GM12891 (cell line): ENCODE data around the gene BACH2.

Experiments
- DNase-seq: peaks from one replicate; pipeline ENCODE4 v3.0.0; 2011; ENCODE audit warnings: low spot score; ENCODE audit not compliant: insufficient read length
- FAIRE-seq: peaks from 2 replicates; lab custom pipeline; 2011; peaks lifted over from hg19 to GRCh38; lab: Jason Lieb, UNC
- PAX5 ChIP-seq: IDR thresholded peaks from 2 replicates; pipeline ENCODE4 v1.6.1; 2011; ENCODE audit warnings: low read length, moderate library complexity, mild to moderate bottlenecking; ENCODE audit not compliant: insufficient read depth, severe bottlenecking
- POLR2A ChIP-seq: IDR thresholded peaks from 2 replicates; pipeline ENCODE4 v1.6.1; 2011; ENCODE audit warnings: low read depth, low read length, control low read depth
- POLR2AphosphoS5 ChIP-seq: IDR thresholded peaks from 2 replicates; pipeline ENCODE4 v1.6.1; 2011; ENCODE audit warnings: low read depth, low read length, control low read depth
- POU2F2 ChIP-seq: IDR thresholded peaks from 2 replicates; pipeline ENCODE4 v1.6.1; 2011; ENCODE audit warnings: low read depth, mild to moderate bottlenecking, control low read depth, low read length, moderate library complexity
- SPI1 ChIP-seq: IDR thresholded peaks from 2 replicates; pipeline ENCODE4 v1.6.1; 2011; ENCODE audit warnings: low read depth, low read length, control low read depth
- TAF1 ChIP-seq: IDR thresholded peaks from 2 replicates; pipeline ENCODE4 v1.6.1; 2011; ENCODE audit warnings: low read depth, low read length, control low read depth

Gene BACH2

GRCh38 chr6:90098001-90098531 is 198.6 kb downstream of the BACH2 start:
- DNase-seq (no peak), FAIRE-seq (no peak)
- no peak for TF ChIP-seq POU2F2

DNA sequence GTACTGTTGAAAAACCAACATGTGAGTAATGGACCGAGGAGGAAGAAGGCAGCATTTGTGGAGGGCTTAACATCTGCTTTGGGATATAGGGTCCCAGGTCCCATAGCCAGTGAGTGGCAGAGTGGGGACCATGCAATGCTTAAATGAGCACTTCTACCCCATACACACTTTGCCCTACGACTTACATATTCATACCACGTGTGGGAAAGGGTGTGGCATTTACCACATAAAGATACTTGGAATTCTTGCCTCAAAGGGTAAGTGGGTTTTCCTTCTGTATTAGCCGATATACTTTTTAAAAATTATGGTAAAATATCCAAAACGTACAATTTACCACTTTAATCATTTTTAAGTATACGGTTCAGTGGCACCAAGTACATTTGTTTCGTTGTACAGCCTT is 199.3 kb downstream of the BACH2 start:
- FAIRE-seq (peak; percentile 31), DNase-seq (no peak)
- TF ChIP-seq POLR2AphosphoS5 (no peak), SPI1 (no peak), TAF1 (no peak)

GRCh38 chr6:90096818-90097217 is 199.8 kb downstream of the BACH2 start:
- DNase-seq, result no peak
- FAIRE-seq, result no peak
- TF ChIP-seq TAF1 (no peak), POLR2AphosphoS5 (no peak), POU2F2 (no peak), POLR2A (no peak), PAX5 (no peak)

- no peak for FAIRE-seq
- DNase-seq, result no peak
- TF ChIP-seq SPI1 (no peak), TAF1 (no peak), POLR2A (no peak), POU2F2 (no peak), POLR2AphosphoS5 (no peak), PAX5 (no peak)
These were observed 200.9 kb downstream of the BACH2 start for GRCh38 chr6:90095788-90096187.

DNA sequence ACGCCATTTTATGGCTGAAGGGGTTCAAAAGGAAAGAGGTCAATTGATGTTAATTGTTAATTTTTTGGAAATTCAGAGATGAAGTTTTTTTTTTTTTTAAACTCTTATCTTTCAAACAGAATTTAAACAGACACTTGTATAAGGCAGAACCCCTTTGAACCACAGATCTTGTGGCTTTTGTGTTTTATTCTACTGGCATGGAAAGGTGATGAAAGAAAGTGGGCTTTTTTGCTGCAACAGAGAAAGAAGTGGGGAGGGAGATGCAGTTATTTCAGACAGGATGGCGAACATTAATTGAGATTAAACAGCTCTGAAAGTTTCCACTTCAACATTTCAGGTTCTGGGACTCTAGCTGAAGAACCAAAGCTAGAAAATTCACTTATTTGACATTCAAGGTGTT is 201.5 kb downstream of the BACH2 start:
- TF ChIP-seq POLR2AphosphoS5 (no peak), POU2F2 (no peak), SPI1 (no peak), POLR2A (no peak), PAX5 (no peak), TAF1 (no peak)
- DNase-seq (no peak), FAIRE-seq (no peak)

GRCh38 chr6:90093558-90094073 is 203.0 kb downstream of the BACH2 start:
- FAIRE-seq, result no peak

GRCh38 chr6:90090866-90091265 is 205.8 kb downstream of the BACH2 start:
- no peak for DNase-seq
- TF ChIP-seq SPI1 (no peak), PAX5 (no peak), POLR2AphosphoS5 (no peak), POU2F2 (no peak), TAF1 (no peak)
- no peak for FAIRE-seq

More at GRCh38 chr6:90093558-90094073, 203.0 kb downstream of the BACH2 start:
- TF ChIP-seq POLR2AphosphoS5, result no peak
- TF ChIP-seq POU2F2, result no peak
- TF ChIP-seq SPI1, result no peak
- TF ChIP-seq PAX5, result no peak
- TF ChIP-seq POLR2A, result no peak
- TF ChIP-seq TAF1, result no peak
- DNase-seq, result no peak

DNA sequence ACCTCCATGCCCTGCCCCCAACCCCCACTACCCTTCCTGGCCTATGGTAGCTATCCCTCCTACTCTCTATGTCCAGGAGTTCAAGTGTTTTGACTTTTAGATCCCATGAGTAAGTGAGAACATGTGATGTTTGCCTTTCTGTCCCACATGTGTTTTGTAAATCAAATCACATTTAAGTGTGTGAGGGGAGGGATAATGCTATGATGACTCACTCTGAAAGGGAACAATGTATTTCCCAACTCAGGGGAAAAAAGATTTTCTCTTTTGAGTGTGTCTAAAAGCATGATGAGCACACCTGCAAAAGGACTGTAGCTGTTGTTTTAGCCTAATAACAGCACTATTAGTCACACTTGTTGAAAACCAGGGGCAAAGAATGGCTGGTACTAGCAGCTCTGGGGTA is 208.6 kb downstream of the BACH2 start:
- FAIRE-seq, result no peak
- TF ChIP-seq POLR2A (no peak), TAF1 (no peak), SPI1 (no peak), POLR2AphosphoS5 (no peak), POU2F2 (no peak), PAX5 (no peak)
- no peak for DNase-seq

- no peak for DNase-seq
- TF ChIP-seq PAX5, result no peak
- TF ChIP-seq POU2F2, result no peak
- TF ChIP-seq POLR2A, result no peak
- no peak for TF ChIP-seq POLR2AphosphoS5
- TF ChIP-seq SPI1, result no peak
- TF ChIP-seq TAF1, result no peak
- no peak for FAIRE-seq
These were observed 209.4 kb downstream of the BACH2 start for GRCh38 chr6:90087106-90087833.

GRCh38 chr6:90086517-90086916 is 210.1 kb downstream of the BACH2 start:
- FAIRE-seq (no peak), DNase-seq (no peak)
- TF ChIP-seq TAF1, result no peak
- no peak for TF ChIP-seq POLR2A
- TF ChIP-seq SPI1, result no peak
- no peak for TF ChIP-seq POLR2AphosphoS5
- TF ChIP-seq PAX5, result no peak
- TF ChIP-seq POU2F2, result no peak
